ENCODE results near the gene OR5AR1. TPM values are rescaled to one million over a fixed set of nuclear protein-coding genes. Genes with fewer than 3 reads are reported as not detected.

OR5AR1 gene
- total RNA-seq, 1 experiment from 2014 or later, result not detected

Other genes with a start within 250 kb of the OR5AR1 start
- gene OR5M3, start 190.3 kb upstream of the OR5AR1 start, total RNA-seq (2014; rRNA removed; shearing (Covaris generic)), result not detected in 2 replicates
- not detected in 2 replicates for gene OR5M8, start 172.3 kb upstream of the OR5AR1 start, total RNA-seq (2014; rRNA removed; shearing (Covaris generic))
- gene OR5M11, start 120.4 kb upstream of the OR5AR1 start, total RNA-seq (2014; rRNA removed; shearing (Covaris generic)), result not detected in 2 replicates
- gene OR5M10, start 86.0 kb upstream of the OR5AR1 start, total RNA-seq (2014; rRNA removed; shearing (Covaris generic)), result not detected in 2 replicates
- not detected in 2 replicates for gene OR5M1, start 48.8 kb upstream of the OR5AR1 start, total RNA-seq (2014; rRNA removed; shearing (Covaris generic))
- not detected in 2 replicates for gene OR5AP2, start 21.2 kb upstream of the OR5AR1 start, total RNA-seq (2014; rRNA removed; shearing (Covaris generic))
- not detected in 2 replicates for gene OR9G1, start 35.4 kb downstream of the OR5AR1 start, total RNA-seq (2014; rRNA removed; shearing (Covaris generic))
- gene OR9G4, start 85.0 kb downstream of the OR5AR1 start, total RNA-seq (2014; rRNA removed; shearing (Covaris generic)), result not detected in 2 replicates

Measured in M059J (cell line).